GM18909 (cell line): Measurements from ENCODE around the gene TEF.
"Not testable (repeated sequence)": the region's sequence is repeated elsewhere in the genome, so short reads cannot be mapped to it uniquely, and the experiment has no call there.

ENCODE experiments used
- ATAC-seq: cut with Tn5 transposase; IDR thresholded peaks from one replicate; pipeline ENCODE4 v1.9.1; 2021; ENCODE audit warnings: mild to moderate bottlenecking; ENCODE audit not compliant: unreplicated experiment, poor library complexity

Gene TEF

DNA sequence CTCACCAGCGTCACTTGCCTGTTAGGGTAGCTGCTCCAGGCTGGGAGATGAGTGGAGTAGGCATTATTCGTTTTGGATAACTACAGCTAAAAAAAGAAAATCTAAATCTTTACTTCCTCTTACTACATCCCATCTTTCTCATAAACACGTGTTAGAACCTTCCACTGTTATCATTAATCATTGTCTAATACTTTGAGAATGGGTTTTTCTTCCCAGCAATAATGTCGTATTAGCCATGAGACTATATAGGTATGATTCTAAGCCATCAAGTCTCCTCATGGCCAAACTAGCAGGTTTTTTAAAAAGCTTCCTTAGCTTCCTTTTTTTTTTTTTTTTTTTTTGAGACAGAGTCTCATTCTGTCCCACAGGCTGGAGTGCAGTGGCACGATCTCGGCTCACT is 3.9 kb upstream of the TEF start:
- no peak for ATAC-seq

DNA sequence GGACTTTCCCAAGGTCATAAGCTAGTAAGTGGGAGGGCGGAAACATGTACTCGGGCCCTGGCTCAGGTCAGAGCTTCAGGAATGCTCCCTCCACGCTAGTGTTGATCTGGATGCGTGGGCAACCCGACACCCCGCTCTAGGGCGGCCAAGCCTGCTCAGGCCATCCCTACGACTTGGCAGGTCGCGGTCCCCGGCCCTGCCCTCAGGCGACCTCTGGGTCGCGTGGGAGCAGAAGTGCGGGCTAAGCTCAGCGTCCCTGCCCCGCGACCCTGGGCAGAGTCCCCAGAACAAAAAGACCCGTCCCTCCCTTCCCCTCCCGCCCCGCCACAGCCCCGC is 781 bp upstream of the TEF start:
- peak; percentile 8 for ATAC-seq

- ATAC-seq: peak; percentile 32
These were observed 396 bp downstream of the TEF start for GRCh38 chr22:41382098-41382578.

GRCh38 chr22:41382610-41383009 is 868 bp downstream of the TEF start:
- ATAC-seq: no peak

GRCh38 chr22:41383085-41383484 is 1.3 kb downstream of the TEF start:
- ATAC-seq: no peak

GRCh38 chr22:41384128-41384527 is 2.4 kb downstream of the TEF start:
- ATAC-seq: no peak

DNA sequence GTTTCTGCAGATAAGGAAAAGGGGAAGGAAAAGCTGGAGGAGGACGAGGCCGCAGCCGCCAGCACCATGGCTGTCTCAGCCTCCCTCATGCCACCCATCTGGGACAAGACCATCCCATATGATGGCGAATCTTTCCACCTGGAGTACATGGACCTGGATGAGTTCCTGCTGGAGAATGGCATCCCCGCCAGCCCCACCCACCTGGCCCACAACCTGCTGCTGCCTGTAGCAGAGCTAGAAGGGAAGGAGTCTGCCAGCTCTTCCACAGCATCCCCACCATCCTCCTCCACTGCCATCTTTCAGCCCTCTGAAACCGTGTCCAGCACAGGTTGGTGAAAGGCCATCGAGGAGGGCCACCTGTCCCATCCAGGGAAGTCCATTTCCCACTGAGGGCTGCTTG is 5.6 kb downstream of the TEF start:
- ATAC-seq: no peak

GRCh38 chr22:41394012-41394356 is 12.2 kb downstream of the TEF start:
- no peak for ATAC-seq

DNA sequence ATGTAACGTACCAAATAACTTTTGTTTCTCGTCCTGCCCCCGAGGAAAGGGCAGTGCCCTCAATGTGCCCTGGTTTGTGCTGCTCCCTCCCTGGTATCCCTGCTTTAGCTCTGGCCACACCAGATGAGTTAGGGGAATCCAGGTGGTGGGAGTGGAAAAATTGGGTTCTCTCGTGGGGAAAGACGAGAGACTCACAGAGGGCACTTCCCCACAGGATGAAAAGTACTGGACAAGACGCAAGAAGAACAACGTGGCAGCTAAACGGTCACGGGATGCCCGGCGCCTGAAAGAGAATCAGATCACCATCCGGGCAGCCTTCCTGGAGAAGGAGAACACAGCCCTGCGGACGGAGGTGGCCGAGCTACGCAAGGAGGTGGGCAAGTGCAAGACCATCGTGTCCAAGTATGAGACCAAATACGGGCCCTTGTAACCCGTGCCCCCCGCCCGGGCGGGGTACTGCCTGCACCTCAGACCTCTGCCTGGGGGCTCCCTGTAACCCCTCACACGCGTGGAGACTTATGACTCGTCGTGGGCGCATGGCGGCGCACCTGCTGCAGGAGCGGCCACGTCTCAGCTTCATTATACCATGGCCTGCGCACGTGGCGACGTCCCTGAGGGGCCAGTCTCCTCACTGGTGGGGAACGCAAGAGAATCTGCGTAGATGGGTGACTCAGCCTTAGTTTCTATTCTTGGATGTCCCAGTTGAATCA is 13.9 kb downstream of the TEF start:
- no peak for ATAC-seq

DNA sequence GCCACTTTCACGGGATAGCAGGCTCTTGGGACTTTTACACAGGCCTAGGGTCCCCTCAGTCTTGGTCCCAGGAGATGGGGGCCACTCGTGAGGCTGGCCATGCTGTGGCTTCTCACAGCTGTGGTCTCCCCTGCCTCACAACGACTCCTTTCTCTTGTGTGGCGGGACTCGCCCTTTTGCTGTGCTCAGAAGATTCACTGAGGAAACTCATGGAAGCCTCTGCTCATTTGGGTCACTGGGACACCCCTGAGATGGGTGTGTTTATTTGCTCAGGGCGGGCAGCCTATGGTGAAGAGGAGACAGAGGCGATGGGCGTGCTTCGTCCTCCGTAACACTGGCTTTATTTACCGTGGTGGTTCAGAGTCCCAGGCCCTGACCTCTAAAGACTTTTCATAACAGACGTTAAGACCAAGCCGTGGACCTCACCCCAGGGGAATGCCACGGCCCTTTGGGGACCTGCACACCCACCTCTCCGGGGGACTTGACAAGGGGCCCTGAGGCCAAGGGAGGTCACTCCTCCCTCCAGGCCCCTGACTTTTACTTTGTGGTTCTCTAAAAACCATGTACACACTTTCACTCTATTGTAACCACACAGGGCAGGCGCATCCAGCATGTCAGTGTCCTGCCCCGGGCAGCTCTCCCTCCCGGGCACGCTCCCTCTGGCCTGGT is 15.5 kb downstream of the TEF start:
- ATAC-seq: no peak

DNA sequence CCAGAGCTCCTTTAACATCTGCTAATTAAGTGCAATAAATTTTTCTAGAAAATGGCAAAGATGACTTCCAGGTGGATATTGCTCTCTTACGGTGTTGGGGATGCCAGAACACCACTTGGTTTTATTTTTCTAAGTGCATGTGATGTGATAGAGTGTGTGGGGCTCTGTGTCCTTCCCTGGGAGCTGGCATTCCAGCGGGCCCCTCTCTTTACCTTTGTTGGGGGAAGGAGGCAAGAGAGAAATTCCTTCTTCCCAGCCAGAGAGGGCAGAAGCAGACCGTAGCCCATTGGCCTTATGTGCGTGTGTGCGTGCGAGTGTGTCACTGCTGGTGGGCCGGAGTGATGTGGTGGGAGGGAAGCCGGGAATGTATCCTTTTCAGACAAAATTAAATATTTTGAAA is 17.2 kb downstream of the TEF start:
- no peak for ATAC-seq

DNA sequence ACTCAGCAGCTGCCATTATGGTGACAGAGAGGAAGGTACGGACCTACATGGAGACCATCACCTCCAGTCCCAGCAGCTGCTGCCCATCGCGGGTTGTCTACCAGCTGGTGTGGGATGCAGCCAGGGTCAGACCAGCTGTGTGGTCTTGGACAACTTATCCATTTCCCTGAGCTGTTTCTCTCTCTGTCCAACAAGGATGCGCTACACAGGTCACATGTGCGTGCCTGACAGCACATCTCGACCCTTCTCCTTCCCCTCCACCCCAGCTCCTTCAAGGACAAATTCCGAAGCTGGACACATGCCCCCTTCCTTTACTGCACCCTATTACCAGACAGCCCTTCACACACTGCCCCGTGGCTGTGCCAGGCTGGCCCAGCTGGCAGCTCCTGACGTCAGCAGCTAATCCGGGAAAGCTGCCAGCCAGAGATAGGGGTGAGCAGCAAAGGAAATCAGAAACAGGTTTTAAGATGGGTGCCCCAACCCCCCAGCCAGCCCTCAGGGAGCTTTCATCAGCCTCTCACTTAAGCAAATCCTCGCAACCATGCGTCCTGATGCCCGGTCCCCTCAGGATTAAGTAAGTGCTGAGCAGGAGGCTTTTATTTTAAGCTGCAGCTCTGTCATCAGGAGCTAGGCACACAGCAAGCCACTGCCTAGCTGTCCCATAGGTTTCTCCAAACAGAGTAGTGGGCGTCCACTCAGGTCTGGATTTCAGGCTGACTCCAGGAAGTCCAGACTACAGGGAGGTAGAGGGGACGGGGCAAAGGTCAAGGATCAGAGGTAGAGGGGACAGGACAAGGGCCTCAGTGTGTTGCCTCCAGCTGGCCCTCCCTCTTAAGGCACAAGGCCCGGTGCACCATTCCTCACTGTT is 20.3 kb downstream of the TEF start:
- ATAC-seq: no peak

DNA sequence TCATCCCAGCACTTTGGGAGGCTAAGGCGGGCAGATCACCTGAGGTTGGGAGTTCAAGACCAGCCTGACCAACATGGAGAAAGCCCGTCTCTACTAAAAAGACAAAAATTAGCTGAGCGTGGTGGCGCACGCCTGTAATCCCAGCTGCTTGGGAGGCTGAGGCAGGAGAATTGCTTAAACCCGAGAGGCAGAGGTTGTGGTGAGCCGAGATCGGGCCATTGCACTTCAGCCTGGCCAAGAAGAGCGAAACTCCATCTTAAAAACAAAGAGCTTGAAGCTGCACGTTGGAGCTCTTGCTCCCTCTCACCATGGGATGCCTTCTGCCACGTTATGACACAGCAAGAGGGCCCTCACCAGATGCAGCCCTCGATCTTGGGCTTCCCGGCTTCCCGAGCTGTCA is 21.1 kb downstream of the TEF start:
- not testable (repeated sequence) for ATAC-seq

DNA sequence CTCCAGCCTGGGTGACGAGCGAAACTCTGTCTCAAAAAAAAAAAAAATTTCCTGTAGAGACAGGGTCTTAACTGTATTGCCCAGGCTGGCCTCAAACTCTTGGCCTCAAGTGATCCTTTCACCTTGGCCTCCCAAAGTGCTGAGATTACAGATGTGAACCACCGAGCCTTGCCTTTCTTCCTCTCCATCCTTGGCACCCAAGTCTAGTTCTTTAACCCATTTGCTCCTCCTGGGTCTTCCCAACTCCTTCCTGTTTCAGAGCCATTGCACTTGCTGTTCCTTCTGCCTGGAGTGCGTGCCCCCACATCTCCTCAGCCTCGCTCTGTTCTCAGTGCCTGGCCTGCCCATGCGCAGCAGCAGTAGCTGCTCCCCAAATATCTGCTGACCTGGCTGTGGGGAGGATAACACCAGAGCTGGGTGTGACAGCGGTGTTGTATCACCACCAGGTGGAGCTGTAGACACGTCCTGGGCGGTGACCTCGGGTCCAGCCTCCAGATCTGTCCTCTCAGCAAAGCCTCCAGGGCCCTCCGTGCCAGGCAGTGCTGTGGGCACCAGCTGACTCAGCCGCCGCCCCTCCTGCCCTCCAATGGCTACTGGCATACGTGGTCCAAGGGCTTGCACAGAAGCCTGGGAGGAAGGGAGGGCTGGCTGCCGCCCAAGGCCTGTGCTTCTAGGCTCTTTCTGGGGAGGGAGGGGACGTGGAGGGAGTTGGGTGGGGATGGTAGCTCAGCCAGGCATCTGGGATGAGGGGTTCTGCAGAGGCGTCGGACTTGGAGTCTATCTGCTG is 22.0 kb downstream of the TEF start:
- ATAC-seq: peak; percentile 86

GRCh38 chr22:41405588-41405987 is 23.8 kb downstream of the TEF start:
- ATAC-seq: no peak

GRCh38 chr22:41406410-41406809 is 24.7 kb downstream of the TEF start:
- ATAC-seq: no peak

GRCh38 chr22:41407433-41407832 is 25.7 kb downstream of the TEF start:
- no peak for ATAC-seq

GRCh38 chr22:41408665-41409064 is 26.9 kb downstream of the TEF start:
- no peak for ATAC-seq

DNA sequence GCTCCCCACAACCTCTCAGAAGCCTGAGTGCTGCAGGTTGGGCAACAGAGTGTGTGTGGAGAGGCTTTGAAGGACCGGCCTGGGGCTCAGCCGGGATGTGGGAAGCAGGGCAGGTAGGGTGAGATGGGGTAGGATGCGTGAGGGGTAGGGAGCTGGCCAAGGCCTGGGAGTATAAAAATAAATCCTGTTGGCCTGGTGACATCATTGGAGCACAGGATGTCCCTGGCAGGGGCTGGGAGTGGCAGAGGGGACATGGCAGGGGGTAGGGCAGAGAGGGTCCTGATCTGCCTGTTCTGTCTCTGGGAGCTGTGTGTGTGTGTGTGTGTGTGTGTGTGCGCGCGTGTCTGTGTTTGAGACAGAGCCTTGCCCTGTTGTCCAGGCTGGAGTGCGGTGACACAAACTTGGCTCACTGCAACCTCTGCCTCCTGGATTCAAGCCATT is 28.6 kb downstream of the TEF start:
- ATAC-seq: no peak

DNA sequence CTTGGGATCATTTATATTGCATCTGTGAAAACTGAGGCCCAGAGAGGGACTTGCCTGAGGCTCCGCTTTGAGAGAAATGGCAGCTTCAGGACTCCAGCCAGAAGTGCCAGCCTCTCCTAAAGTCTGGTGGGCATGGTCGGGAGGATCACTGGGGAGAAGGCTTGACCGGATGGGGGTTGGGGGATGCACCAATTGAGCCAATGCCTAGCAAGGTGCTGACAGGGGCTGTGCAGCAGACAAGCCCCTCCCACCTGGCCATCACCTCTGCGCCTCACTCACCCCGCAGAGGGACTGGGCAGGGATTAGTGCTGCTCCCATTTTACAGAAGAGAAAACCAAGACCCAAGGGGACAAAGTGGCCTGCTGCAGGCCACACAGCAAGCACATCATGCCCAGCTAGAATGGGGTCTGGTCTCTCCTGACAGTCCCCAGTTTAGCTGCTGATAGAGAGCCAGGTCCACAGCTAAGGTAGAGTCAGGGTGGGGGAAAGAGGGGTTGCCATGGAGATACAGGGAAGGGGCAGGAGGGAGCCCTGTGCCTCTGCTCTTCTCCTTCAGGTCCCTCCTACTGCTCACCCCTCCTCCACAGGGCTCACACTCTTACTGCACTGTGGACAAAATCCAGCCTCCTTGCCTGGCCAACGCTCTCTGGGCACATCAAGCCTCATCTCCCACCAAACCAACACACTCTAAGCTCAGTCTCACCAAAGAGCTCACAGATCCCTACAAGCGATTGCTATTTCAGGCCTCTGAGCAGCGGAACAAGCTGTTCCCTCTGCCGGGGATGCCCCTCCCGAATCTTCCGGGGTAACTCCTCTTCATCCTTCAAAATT is 29.5 kb downstream of the TEF start:
- ATAC-seq: no peak
